Esophagus squamous epithelium (tissue), 5 donors: ENCODE measurements around the gene ATP8A2. TPM values are rescaled to one million over a fixed set of nuclear protein-coding genes. Genes with fewer than 3 reads are reported as not detected.
"Not testable (repeated sequence)": the region's sequence is repeated elsewhere in the genome, so short reads cannot be mapped to it uniquely, and the experiment has no call there.

ENCODE experiments used
- DNase-seq: peaks from one replicate; lab custom pipeline; 2025; lab: John Stamatoyannopoulos, UW
- H3K27ac ChIP-seq, 4 donors: fragments of 200-600 bp; sonication (generic); one replicate each; pipeline ENCODE4 v1.5.1; 2016 to 2019; ENCODE audit warnings: mild to moderate bottlenecking in 1 of 4
- H3K27me3 ChIP-seq, 4 donors: fragments of 200-600 bp; sonication (generic); 1 replicate in 3 of 4; 2 replicates in 1 of 4; pipeline versions ENCODE4 v1.5.1 to v1.6.0; 2017 to 2021; ENCODE audit warnings: antibody characterized with exemption in 1 of 4
- H3K36me3 ChIP-seq, 3 donors: fragments of 200-600 bp; sonication (generic); one replicate each; pipeline ENCODE4 v1.5.1; 2016 to 2019
- H3K4me1 ChIP-seq, 3 donors: fragments of 200-600 bp; sonication (generic); one replicate each; pipeline ENCODE4 v1.5.1; 2017 to 2019
- H3K4me3 ChIP-seq, 4 donors: fragments of 200-600 bp; sonication (generic); 1 replicate in 3 of 4; 2 replicates in 1 of 4; pipeline ENCODE4 v1.5.1; 2016 to 2019; ENCODE audit warnings: mild to moderate bottlenecking in 2 of 4, moderate library complexity in 1 of 4
- H3K9me3 ChIP-seq, 3 donors: fragments of 200-600 bp; sonication (generic); one replicate each; pipeline ENCODE4 v1.5.1; 2016 to 2019
- CTCF ChIP-seq, 6 experiments: fragments of 450-650 bp in 4 of 6; fragments of 200-600 bp in 2 of 6; sonication (generic) in 2 of 6; IDR thresholded peaks; one replicate each; pipeline ENCODE4 v1.5.1; 2016 to 2019; ENCODE audit warnings: antibody characterized with exemption in 6 of 6, mild to moderate bottlenecking in 4 of 6, moderate library complexity in 4 of 6
- POLR2A ChIP-seq, 4 donors: fragments of 450-650 bp; IDR thresholded peaks; one replicate each; pipeline ENCODE4 v1.6.1; 2017; ENCODE audit warnings: antibody characterized with exemption in 4 of 4, mild to moderate bottlenecking in 4 of 4, moderate library complexity in 3 of 4
- WGBS, 2 donors: methylation state at CpG; one replicate each; pipeline ENCODE4 v1.1.5; 2018; 5-methylcytosine and 5-hydroxymethylcytosine counted together
- intact Hi-C: fragments of 100-400 bp; cut with DNase I; formaldehyde crosslinking; loops from one replicate; pipeline ENCODE4 v1.15.0; 2022
- total RNA-seq, 4 donors: library from RNA; depleted of rRNA; stranded (reverse); fragments of >200 nt; gene quantifications; one replicate each; pipeline ENCODE4 v1.1.0, GENCODE V29; 2016
- donor health status: DM: yes; HTN: yes; CAD: no.

The ATP8A2 gene
- total RNA-seq, 4 donors from 2014 or later = not detected

- no peak overlapping the region for H3K4me3 ChIP-seq
- no peak for TF ChIP-seq POLR2A (IDR thresholded peaks at IDR 0.05)
- TF ChIP-seq CTCF (IDR thresholded peaks at IDR 0.05) = no peak
- WGBS, 2 donors = 65 to 90% methylated on average over 1 to 2 of the region's 3 CpGs
Observed at GRCh38 chr13:25948910-25949309, 577.1 kb downstream of the ATP8A2 start.

GRCh38 chr13:25951831-25952230, 580.1 kb downstream of the ATP8A2 start:
- H3K4me1 ChIP-seq = no peaks in the 10 kb centered on the region
- no peak overlapping the region for H3K27ac ChIP-seq
- H3K36me3 ChIP-seq = no peaks in the 10 kb centered on the region
- no peak overlapping the region for H3K4me3 ChIP-seq
- intact Hi-C loops = no loop called here
- peaks cover 0 to 32% (median 0%) of the 10 kb centered on the region in 4 donors for H3K27me3 ChIP-seq
- DNase-seq = no peak
- no peaks in the 10 kb centered on the region for H3K9me3 ChIP-seq
- 41 to 49% methylated on average over 4 of the region's 4 CpGs for WGBS, 2 donors
- TF ChIP-seq CTCF (IDR thresholded peaks at IDR 0.05) = no peak
- TF ChIP-seq POLR2A (IDR thresholded peaks at IDR 0.05) = no peak

More at GRCh38 chr13:25948910-25949309, 577.1 kb downstream of the ATP8A2 start:
- H3K36me3 ChIP-seq = no peaks in the 10 kb centered on the region
- no peaks in the 10 kb centered on the region for H3K4me1 ChIP-seq
- no peaks in the 10 kb centered on the region for H3K9me3 ChIP-seq
- peaks cover 0 to 25% (median 0%) of the 10 kb centered on the region in 4 donors for H3K27me3 ChIP-seq
- intact Hi-C loops = no loop called here
- DNase-seq = no peak
- H3K27ac ChIP-seq = no peak overlapping the region

- H3K9me3 ChIP-seq, H3K36me3 ChIP-seq, H3K4me3 ChIP-seq, DNase-seq, H3K27ac ChIP-seq, H3K4me1 ChIP-seq, intact Hi-C loops: not testable (repeated sequence)
- WGBS, 2 donors = 27 to 44% methylated on average over 3 to 5 of the region's 5 CpGs
- H3K27me3 ChIP-seq = peaks cover 0 to 29% (median 0%) of the 10 kb centered on the region in 4 donors
Observed at GRCh38 chr13:25954080-25954479, 582.3 kb downstream of the ATP8A2 start.

GRCh38 chr13:25954943-25955342, 583.2 kb downstream of the ATP8A2 start:
- H3K36me3 ChIP-seq, H3K27ac ChIP-seq, H3K4me1 ChIP-seq, intact Hi-C loops, H3K9me3 ChIP-seq, DNase-seq, H3K4me3 ChIP-seq: not testable (repeated sequence)
- 45 to 67% methylated on average over 1 of the region's 1 CpG for WGBS, 2 donors
- H3K27me3 ChIP-seq = peaks cover 0 to 31% (median 0%) of the 10 kb centered on the region in 4 donors

GRCh38 chr13:25958986-25959385, 587.2 kb downstream of the ATP8A2 start:
- Histone ChIP-seq H3K4me3 (no peak overlapping the region), H3K9me3 (no peaks in the 10 kb centered on the region), H3K36me3 (no peaks in the 10 kb centered on the region), H3K27ac (no peak overlapping the region), H3K4me1 (no peaks in the 10 kb centered on the region), H3K27me3 (peaks cover 0 to 9% (median 0%) of the 10 kb centered on the region in 4 donors)
- TF ChIP-seq CTCF (IDR thresholded peaks at IDR 0.05) (no peak), POLR2A (IDR thresholded peaks at IDR 0.05) (no peak)
- WGBS, 2 donors = 27 to 50% methylated on average over 1 of the region's 1 CpG
- intact Hi-C loops = no loop called here
- DNase-seq = no peak

GRCh38 chr13:25961294-25961693, 589.5 kb downstream of the ATP8A2 start:
- DNase-seq = no peak
- H3K9me3 ChIP-seq = no peaks in the 10 kb centered on the region
- TF ChIP-seq POLR2A (IDR thresholded peaks at IDR 0.05) = no peak
- no peak for TF ChIP-seq CTCF (IDR thresholded peaks at IDR 0.05)
- no peak overlapping the region for H3K4me3 ChIP-seq
- peaks cover 0 to 3% (median 0%) of the 10 kb centered on the region in 4 donors for H3K27me3 ChIP-seq
- WGBS, 2 donors = 83 to 87% methylated on average over 5 to 7 of the region's 7 CpGs
- intact Hi-C loops = no loop called here
- H3K36me3 ChIP-seq = no peaks in the 10 kb centered on the region
- H3K4me1 ChIP-seq = no peaks in the 10 kb centered on the region
- no peak overlapping the region for H3K27ac ChIP-seq
